DND-41 (cell line): ENCODE measurements around the gene COX6A1.

ENCODE experiments used
- EZH2 ChIP-seq: IDR thresholded peaks from 3 replicates; pipeline ENCODE4 v1.6.1; 2012; ENCODE audit warnings: borderline replicate concordance, low read depth, mild to moderate bottlenecking, moderate library complexity, low read length, inconsistent platforms; ENCODE audit not compliant: severe bottlenecking
- TF ChIP-seq, protein P1 (sequence below): IDR thresholded peaks from 2 replicates; pipeline ENCODE4 v1.5.1; 2012; ENCODE audit warnings: borderline replicate concordance, low read length, moderate library complexity, mild to moderate bottlenecking; ENCODE audit not compliant: poor library complexity, severe bottlenecking; ENCODE audit errors: extremely low read depth

DNA sequence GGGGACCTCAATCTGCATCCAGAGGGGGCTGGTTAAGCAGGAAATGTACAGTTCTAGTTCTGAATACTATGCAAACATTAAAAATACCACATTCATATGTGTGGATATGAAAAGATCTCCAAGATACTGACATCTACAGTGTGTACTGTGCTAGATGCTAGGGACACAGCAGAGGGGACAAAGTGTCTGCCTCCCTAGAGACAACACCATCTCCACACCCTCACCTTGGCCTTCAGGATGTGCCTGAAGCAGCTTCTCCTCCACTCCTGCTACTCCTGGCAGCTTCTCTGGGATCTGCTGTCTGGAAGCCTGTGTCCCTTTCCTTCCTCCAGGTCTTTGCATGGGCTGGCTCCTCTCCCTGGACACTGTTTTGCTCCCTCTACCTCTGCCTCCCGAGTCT lies 42.3 kb downstream of the COX6A1 start:
- TF ChIP-seq, protein P1, sequence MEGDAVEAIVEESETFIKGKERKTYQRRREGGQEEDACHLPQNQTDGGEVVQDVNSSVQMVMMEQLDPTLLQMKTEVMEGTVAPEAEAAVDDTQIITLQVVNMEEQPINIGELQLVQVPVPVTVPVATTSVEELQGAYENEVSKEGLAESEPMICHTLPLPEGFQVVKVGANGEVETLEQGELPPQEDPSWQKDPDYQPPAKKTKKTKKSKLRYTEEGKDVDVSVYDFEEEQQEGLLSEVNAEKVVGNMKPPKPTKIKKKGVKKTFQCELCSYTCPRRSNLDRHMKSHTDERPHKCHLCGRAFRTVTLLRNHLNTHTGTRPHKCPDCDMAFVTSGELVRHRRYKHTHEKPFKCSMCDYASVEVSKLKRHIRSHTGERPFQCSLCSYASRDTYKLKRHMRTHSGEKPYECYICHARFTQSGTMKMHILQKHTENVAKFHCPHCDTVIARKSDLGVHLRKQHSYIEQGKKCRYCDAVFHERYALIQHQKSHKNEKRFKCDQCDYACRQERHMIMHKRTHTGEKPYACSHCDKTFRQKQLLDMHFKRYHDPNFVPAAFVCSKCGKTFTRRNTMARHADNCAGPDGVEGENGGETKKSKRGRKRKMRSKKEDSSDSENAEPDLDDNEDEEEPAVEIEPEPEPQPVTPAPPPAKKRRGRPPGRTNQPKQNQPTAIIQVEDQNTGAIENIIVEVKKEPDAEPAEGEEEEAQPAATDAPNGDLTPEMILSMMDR: no peak
- no peak for TF ChIP-seq EZH2
